GM19324 (cell line): Measurements from ENCODE around the gene YKT6.

Experiments
- ATAC-seq: cut with Tn5 transposase; IDR thresholded peaks from one replicate; pipeline ENCODE4 v1.9.1; 2021; ENCODE audit warnings: mild to moderate bottlenecking, moderate library complexity; ENCODE audit not compliant: unreplicated experiment, low FRiP score

Gene YKT6

GRCh38 chr7:44200699-44201461 is at the start of gene YKT6:
TSS of gene YKT6 (plus strand) at chr7:44200978. CDS start at chr7:44201136, 158 bp downstream.
- peak; percentile 98 for ATAC-seq

- ATAC-seq: no peak
Measured at GRCh38 chr7:44151956-44152355, 48.8 kb upstream of the YKT6 start.

GRCh38 chr7:44152971-44153947 is 47.5 kb upstream of the YKT6 start:
- ATAC-seq: no peak

- no peak for ATAC-seq
Measured at GRCh38 chr7:44153948-44154335, 46.8 kb upstream of the YKT6 start.

- ATAC-seq: no peak
Measured at GRCh38 chr7:44154703-44155102, 46.1 kb upstream of the YKT6 start.

- ATAC-seq: no peak
Measured at GRCh38 chr7:44155191-44156185, 45.3 kb upstream of the YKT6 start.

GRCh38 chr7:44156453-44157010 is 44.2 kb upstream of the YKT6 start:
- ATAC-seq: no peak

GRCh38 chr7:44157116-44158080 is 43.4 kb upstream of the YKT6 start:
- no peak for ATAC-seq

GRCh38 chr7:44158096-44158872 is 42.5 kb upstream of the YKT6 start:
- ATAC-seq: no peak

GRCh38 chr7:44158873-44159631 is 41.7 kb upstream of the YKT6 start:
- ATAC-seq: no peak

GRCh38 chr7:44159824-44160630 is 40.8 kb upstream of the YKT6 start:
- ATAC-seq: no peak

- no peak for ATAC-seq
Measured at GRCh38 chr7:44161371-44161770, 39.4 kb upstream of the YKT6 start.

GRCh38 chr7:44162179-44162578 is 38.6 kb upstream of the YKT6 start:
- ATAC-seq: no peak

- ATAC-seq: no peak
Measured at GRCh38 chr7:44162785-44163395, 37.9 kb upstream of the YKT6 start.

GRCh38 chr7:44163591-44163990 is 37.2 kb upstream of the YKT6 start:
- ATAC-seq: no peak

- no peak for ATAC-seq
Measured at GRCh38 chr7:44167920-44168319, 32.9 kb upstream of the YKT6 start.
